PC-9 (cell line): Measurements from ENCODE around the gene PDE6B. TPM values are rescaled to one million over a fixed set of nuclear protein-coding genes. Genes with fewer than 3 reads are reported as not detected.

Source experiments
- BruUV-seq: library from RNA; stranded (reverse); fragments of 400-500 nt; replicated peaks from 2 replicates; lab custom pipeline; 2021; lab: Mats Ljungman, UMichigan
- CTCF ChIA-PET: fragments of 300-600 bp; sonication (Branson Sonifier 250); formaldehyde crosslinking; loops from one replicate; lab custom pipeline; 2022; ENCODE audit warnings: antibody characterized with exemption; lab: Charles Lee
- POLR2A ChIA-PET: fragments of 300-600 bp; sonication (Branson Sonifier 250); formaldehyde crosslinking; loops from one replicate; lab custom pipeline; 2022; ENCODE audit warnings: antibody characterized with exemption; ENCODE audit not compliant: unreplicated experiment; lab: Charles Lee
- DNase-seq, 2 experiments: peaks; one replicate each; pipeline versions ENCODE4 v3.0.0 to v3.0.0-alpha.2; 2015 to 2022; ENCODE audit warnings: mixed read lengths in 1 of 2
- H2AFZ ChIP-seq: fragments of 200-600 bp; sonication (generic); 2 replicates; pipeline ENCODE4 v1.8.1; 2017; ENCODE audit warnings: antibody characterized with exemption
- H3F3A ChIP-seq: fragments of 200-600 bp; sonication (generic); 2 replicates; pipeline ENCODE4 v1.8.1; 2017; ENCODE audit warnings: antibody characterized with exemption, mild to moderate bottlenecking, low read depth; ENCODE audit not compliant: insufficient read depth
- H3K27ac ChIP-seq: fragments of 200-600 bp; sonication (generic); 2 replicates; pipeline ENCODE4 v1.6.1; 2016; ENCODE audit warnings: mixed run types
- H3K27me3 ChIP-seq: fragments of 200-600 bp; sonication (generic); 2 replicates; pipeline ENCODE4 v1.6.1; 2016; ENCODE audit warnings: low read depth, mixed run types; ENCODE audit not compliant: insufficient read depth
- H3K36me3 ChIP-seq: fragments of 200-600 bp; sonication (generic); 2 replicates; pipeline ENCODE4 v1.6.1; 2016; ENCODE audit warnings: low read depth, mixed run types
- H3K4me1 ChIP-seq: fragments of 200-600 bp; sonication (generic); replicated peaks from 2 replicates; pipeline ENCODE4 v1.6.1; 2016; ENCODE audit warnings: mixed run types; ENCODE audit not compliant: insufficient read depth
- H3K4me2 ChIP-seq: fragments of 200-600 bp; sonication (generic); 2 replicates; pipeline ENCODE4 v1.6.1; 2017; ENCODE audit warnings: mixed run types
- H3K4me3 ChIP-seq: fragments of 200-600 bp; sonication (generic); 2 replicates; pipeline ENCODE4 v1.6.1; 2016; ENCODE audit warnings: mixed run types
- H3K79me2 ChIP-seq: fragments of 200-600 bp; sonication (generic); 2 replicates; pipeline ENCODE4 v1.6.1; 2017; ENCODE audit warnings: low read depth, mixed run types
- H3K9me2 ChIP-seq: fragments of 200-600 bp; sonication (generic); 2 replicates; pipeline ENCODE4 v1.8.1; 2017; ENCODE audit warnings: mild to moderate bottlenecking; ENCODE audit not compliant: insufficient read depth
- H3K9me3 ChIP-seq: fragments of 200-600 bp; sonication (generic); 2 replicates; pipeline ENCODE4 v1.8.1; 2016; ENCODE audit warnings: low read depth; ENCODE audit not compliant: insufficient read depth
- H4K20me1 ChIP-seq: fragments of 200-600 bp; sonication (generic); 2 replicates; pipeline ENCODE4 v1.8.1; 2017; ENCODE audit not compliant: insufficient read depth
- EZH2 ChIP-seq: fragments of 200-600 bp; sonication (generic); IDR thresholded peaks from 2 replicates; pipeline ENCODE4 v1.8.0; 2017; ENCODE audit warnings: antibody characterized with exemption, low read depth
- intact Hi-C: fragments of 100-400 bp; cut with micrococcal nuclease; formaldehyde crosslinking; loops from one replicate; pipeline ENCODE4 v1.10.0; 2022; ENCODE audit not compliant: unreplicated experiment
- total RNA-seq: library from RNA; stranded (reverse); gene quantifications from 2 replicates; pipeline ENCODE4 v1.2.3, GENCODE V29; 2021
- TF ChIP-seq, protein P1 (sequence below): fragments of 200-600 bp; sonication (generic); conservative IDR thresholded peaks from 2 replicates; pipeline ENCODE4 v1.6.1; 2017; ENCODE audit warnings: mixed run types, antibody characterized with exemption, mild to moderate bottlenecking, moderate library complexity

PDE6B gene
- total RNA-seq, 1 experiment from 2014 or later = 5.9 TPM

DNA sequence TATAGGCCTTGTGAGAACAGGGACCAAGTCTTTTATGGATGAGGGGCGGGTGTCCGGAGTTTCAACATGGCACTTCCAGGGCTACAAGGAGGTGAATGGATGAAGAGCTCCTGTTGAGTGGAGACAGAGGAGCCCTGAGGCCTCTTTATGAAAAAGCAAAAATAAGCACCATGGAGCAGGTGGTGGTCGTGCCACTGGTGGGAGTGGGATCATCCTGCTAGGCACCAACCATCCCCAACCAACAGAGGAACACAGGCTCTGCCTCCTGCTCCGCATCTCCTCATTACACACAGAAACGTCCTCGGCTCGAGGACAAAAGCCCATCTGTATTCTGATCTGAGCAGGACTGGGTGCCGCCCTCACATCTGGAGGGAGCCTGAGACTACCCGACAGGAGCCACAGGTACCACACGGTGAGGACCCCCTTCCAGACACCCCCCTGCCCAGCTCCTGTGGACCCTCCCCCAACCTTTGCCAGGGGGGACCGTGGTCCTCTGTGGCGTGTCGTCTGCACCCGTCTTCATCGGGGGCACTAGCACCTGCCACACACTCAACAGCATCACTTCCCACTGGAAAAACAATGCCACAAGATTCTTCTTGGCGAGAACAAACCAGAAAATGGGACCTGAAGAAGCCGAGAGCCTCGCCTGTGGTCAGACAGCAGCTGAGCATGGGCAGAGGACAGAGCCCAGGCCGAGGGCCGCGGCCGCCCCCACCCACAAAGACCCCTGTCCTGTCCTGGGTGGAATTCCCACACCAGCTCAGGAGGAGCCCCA, 3.9 kb upstream of the PDE6B start:
- H3K27me3 ChIP-seq = peaks cover 79% of the 10 kb centered on the region
- intact Hi-C loops = no loop called here
- no peak for DNase-seq
- no peaks in the 10 kb centered on the region for H3K79me2 ChIP-seq
- H3K4me1 ChIP-seq = peaks cover 9% of the 10 kb centered on the region
- H3K4me3 ChIP-seq = no peak overlapping the region
- no peak overlapping the region for H2AFZ ChIP-seq
- POLR2A ChIA-PET = no interaction called here
- no peaks in the 10 kb centered on the region for H4K20me1 ChIP-seq
- no peaks in the 10 kb centered on the region for H3K9me2 ChIP-seq
- TF ChIP-seq, protein P1, sequence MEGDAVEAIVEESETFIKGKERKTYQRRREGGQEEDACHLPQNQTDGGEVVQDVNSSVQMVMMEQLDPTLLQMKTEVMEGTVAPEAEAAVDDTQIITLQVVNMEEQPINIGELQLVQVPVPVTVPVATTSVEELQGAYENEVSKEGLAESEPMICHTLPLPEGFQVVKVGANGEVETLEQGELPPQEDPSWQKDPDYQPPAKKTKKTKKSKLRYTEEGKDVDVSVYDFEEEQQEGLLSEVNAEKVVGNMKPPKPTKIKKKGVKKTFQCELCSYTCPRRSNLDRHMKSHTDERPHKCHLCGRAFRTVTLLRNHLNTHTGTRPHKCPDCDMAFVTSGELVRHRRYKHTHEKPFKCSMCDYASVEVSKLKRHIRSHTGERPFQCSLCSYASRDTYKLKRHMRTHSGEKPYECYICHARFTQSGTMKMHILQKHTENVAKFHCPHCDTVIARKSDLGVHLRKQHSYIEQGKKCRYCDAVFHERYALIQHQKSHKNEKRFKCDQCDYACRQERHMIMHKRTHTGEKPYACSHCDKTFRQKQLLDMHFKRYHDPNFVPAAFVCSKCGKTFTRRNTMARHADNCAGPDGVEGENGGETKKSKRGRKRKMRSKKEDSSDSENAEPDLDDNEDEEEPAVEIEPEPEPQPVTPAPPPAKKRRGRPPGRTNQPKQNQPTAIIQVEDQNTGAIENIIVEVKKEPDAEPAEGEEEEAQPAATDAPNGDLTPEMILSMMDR = no peak
- no peak for TF ChIP-seq EZH2
- H3K9me3 ChIP-seq = no peaks in the 10 kb centered on the region
- H3K4me2 ChIP-seq = no peak overlapping the region
- no peak overlapping the region for H3K27ac ChIP-seq
- CTCF ChIA-PET = no interaction called here
- H3K36me3 ChIP-seq = no peaks in the 10 kb centered on the region
- BruUV-seq = no TSS peak
- no peaks in the 10 kb centered on the region for H3F3A ChIP-seq

DNA sequence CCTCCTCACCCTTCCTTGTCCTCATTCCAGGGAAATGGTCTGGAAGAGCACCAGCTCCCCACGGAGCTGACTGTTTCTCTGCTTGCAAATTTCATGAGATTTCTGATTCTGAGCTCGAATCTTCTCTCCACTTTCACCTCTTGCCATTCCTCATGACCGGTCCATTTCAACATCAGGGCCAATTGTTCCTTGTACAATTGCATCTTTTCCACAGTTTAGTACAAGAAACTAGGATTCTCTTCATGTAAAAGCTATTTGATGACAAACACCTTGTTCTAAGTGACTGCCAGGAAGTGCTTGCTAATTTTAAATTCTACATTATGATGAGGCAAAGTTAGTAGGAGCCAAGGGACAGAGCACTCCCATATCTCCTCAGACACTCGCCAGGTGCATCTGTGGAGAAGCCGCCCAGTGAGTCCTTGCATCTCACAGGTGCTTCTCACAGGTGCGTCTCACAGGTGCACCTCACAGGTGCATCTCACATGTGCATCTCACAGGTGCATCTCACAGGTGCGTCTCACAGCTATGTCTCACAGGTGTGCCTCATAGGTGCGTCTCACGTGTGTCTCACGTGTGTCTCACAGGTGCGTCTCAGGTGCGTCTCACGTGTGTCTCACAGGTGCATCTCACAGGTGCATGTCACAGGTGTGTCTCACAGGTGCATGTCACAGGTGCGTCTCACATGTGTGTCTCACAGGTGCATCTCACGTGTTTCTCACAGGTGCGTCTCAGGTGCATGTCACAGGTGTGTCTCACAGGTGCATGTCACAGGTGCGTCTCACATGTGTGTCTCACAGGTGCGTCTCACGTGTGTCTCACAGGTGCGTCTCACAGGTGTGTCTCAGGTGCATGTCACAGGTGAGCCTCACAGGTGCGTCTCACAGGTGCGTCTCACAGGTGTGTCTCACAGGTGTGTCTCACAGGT, 3.0 kb upstream of the PDE6B start:
- no peak for DNase-seq
- intact Hi-C loops = no loop called here
- H3K4me1 ChIP-seq = peaks cover 9% of the 10 kb centered on the region
- H3K9me3 ChIP-seq = no peaks in the 10 kb centered on the region
- H3F3A ChIP-seq = no peaks in the 10 kb centered on the region
- CTCF ChIA-PET = no interaction called here
- no peak overlapping the region for H2AFZ ChIP-seq
- H4K20me1 ChIP-seq = no peaks in the 10 kb centered on the region
- peaks cover 82% of the 10 kb centered on the region for H3K27me3 ChIP-seq
- no TSS peak for BruUV-seq
- no peaks in the 10 kb centered on the region for H3K36me3 ChIP-seq
- no peaks in the 10 kb centered on the region for H3K79me2 ChIP-seq
- H3K9me2 ChIP-seq = no peaks in the 10 kb centered on the region
- POLR2A ChIA-PET = no interaction called here
- no peak overlapping the region for H3K27ac ChIP-seq
- H3K4me3 ChIP-seq = no peak overlapping the region
- H3K4me2 ChIP-seq = no peak overlapping the region
- TF ChIP-seq EZH2 = no peak
- TF ChIP-seq, protein P1 = no peak

DNA sequence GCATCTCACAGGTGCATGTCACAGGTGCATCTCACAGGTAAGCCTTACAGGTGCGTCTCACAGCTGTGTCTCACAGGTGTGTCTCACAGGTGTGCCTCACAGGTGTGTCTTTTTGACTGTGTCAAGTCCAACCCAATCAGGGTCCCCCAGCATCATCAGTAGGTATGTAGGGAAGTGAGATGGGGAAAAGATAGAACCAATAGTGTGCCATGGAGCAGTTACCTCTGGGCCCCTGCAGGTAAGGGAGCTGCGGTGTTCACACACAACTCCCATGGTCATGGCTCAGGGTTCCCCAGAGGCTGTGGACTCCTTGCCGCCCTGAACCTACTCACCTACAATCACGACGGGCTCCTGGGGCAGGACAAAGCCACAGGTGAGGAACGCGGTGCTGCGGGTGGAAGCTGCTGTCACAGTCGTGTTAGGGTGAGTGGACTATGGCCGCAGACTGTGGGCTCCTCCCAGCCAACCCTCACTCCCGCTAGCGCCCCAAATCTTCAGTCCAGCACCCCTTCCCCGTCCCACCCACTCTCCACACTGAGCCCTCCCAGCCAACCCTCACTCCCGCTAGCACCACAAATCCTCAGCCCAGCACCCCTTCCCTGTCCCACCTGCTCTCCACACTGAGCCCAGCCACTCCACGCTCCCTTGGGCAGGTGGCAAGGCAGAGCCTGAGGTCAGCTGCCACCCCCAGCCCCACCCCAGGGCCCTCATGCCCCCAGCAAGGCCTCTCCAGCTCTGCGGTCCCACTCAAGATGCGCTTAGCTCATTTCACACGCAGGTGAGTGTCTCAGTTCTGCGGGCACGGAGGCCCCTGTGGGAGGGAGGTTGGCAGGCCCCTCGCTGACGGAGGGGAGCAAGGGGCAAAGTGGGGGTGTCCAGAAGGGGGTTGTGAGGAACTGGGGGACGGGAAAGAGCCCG, 2.1 kb upstream of the PDE6B start:
- Histone ChIP-seq H3K36me3 (no peaks in the 10 kb centered on the region), H3K79me2 (no peaks in the 10 kb centered on the region), H2AFZ (no peak overlapping the region), H4K20me1 (no peaks in the 10 kb centered on the region), H3K27me3 (peaks cover 89% of the 10 kb centered on the region), H3K27ac (no peak overlapping the region), H3K4me1 (0 out of 2 replicates have a peak, but pooled peaks cover under 1% of the 10 kb centered on the region), H3F3A (no peaks in the 10 kb centered on the region), H3K4me2 (no peak overlapping the region), H3K9me3 (no peaks in the 10 kb centered on the region), H3K9me2 (no peaks in the 10 kb centered on the region), H3K4me3 (no peak overlapping the region)
- TF ChIP-seq EZH2 = no peak
- TF ChIP-seq, protein P1 = no peak
- no peak for DNase-seq
- no TSS peak for BruUV-seq
- ChIA-PET POLR2A (no interaction called here), CTCF (no interaction called here)
- intact Hi-C loops = no loop called here
